ENCODE measurements around the gene RND3.

RND3 gene

GRCh38 chr2:150450765-150451164, 36.7 kb downstream of the RND3 start:
- DNase-seq = no peak

GRCh38 chr2:150449856-150450255, 37.6 kb downstream of the RND3 start:
- intact Hi-C loops (cut with DNase I) = no loop called here
- no peak for DNase-seq

More at GRCh38 chr2:150450765-150451164, 36.7 kb downstream of the RND3 start:
- intact Hi-C loops (cut with DNase I) = no loop called here

GRCh38 chr2:150445398-150445797, 42.1 kb downstream of the RND3 start:
- DNase-seq = no peak
- intact Hi-C loops (cut with DNase I) = no loop called here

- no peak for DNase-seq
Observed at GRCh38 chr2:150442484-150442883, 45.0 kb downstream of the RND3 start.

GRCh38 chr2:150441784-150442183, 45.7 kb downstream of the RND3 start:
- intact Hi-C loops (cut with DNase I) = no loop called here
- no peak for DNase-seq

More at GRCh38 chr2:150442484-150442883, 45.0 kb downstream of the RND3 start:
- intact Hi-C loops (cut with DNase I) = no loop called here

- intact Hi-C loops (cut with DNase I) = no loop called here
Observed at GRCh38 chr2:150441226-150441625, 46.2 kb downstream of the RND3 start.

GRCh38 chr2:150438654-150439053, 48.8 kb downstream of the RND3 start:
- no peak for DNase-seq

More at GRCh38 chr2:150441226-150441625, 46.2 kb downstream of the RND3 start:
- no peak for DNase-seq

GRCh38 chr2:150438041-150438440, 49.4 kb downstream of the RND3 start:
- no peak for DNase-seq
- intact Hi-C loops (cut with DNase I) = no loop called here

More at GRCh38 chr2:150438654-150439053, 48.8 kb downstream of the RND3 start:
- intact Hi-C loops (cut with DNase I) = no loop called here

GRCh38 chr2:150432312-150432625, 55.2 kb downstream of the RND3 start:
- intact Hi-C loops (cut with DNase I) = no loop called here

GRCh38 chr2:150431561-150432311, 55.7 kb downstream of the RND3 start:
- DNase-seq = no peak
- intact Hi-C loops (cut with DNase I) = no loop called here

More at GRCh38 chr2:150432312-150432625, 55.2 kb downstream of the RND3 start:
- no peak for DNase-seq

GRCh38 chr2:150429384-150429961, 58.0 kb downstream of the RND3 start:
- no peak for DNase-seq
- intact Hi-C loops (cut with DNase I) = no loop called here

GRCh38 chr2:150428641-150429040, 58.8 kb downstream of the RND3 start:
- intact Hi-C loops (cut with DNase I) = no loop called here
- no peak for DNase-seq

GRCh38 chr2:150427298-150427697, 60.2 kb downstream of the RND3 start:
- intact Hi-C loops (cut with DNase I) = no loop called here
- DNase-seq = no peak

- intact Hi-C loops (cut with DNase I) = no loop called here
- no peak for DNase-seq
Observed at GRCh38 chr2:150426724-150427123, 60.7 kb downstream of the RND3 start.

- no peak for DNase-seq
- intact Hi-C loops (cut with DNase I) = no loop called here
Observed at GRCh38 chr2:150426315-150426714, 61.2 kb downstream of the RND3 start.

GRCh38 chr2:150425121-150425955, 62.1 kb downstream of the RND3 start:
- peak in 5 of 10 donors; percentile 7 to 77 (median 14) for DNase-seq
- intact Hi-C loops (cut with DNase I) = no loop called here

- no peak for DNase-seq
- intact Hi-C loops (cut with DNase I) = no loop called here
Observed at GRCh38 chr2:150424406-150424805, 63.1 kb downstream of the RND3 start.

GRCh38 chr2:150421126-150421651, 66.3 kb downstream of the RND3 start:
- DNase-seq = no peak
- intact Hi-C loops (cut with DNase I) = no loop called here

- DNase-seq = no peak
- intact Hi-C loops (cut with DNase I) = no loop called here
Observed at GRCh38 chr2:150418916-150419315, 68.6 kb downstream of the RND3 start.

All from posterior cingulate gyrus (tissue), 11 donors.